ENCODE measurements around the gene GLRA1. TPM values are rescaled to one million over a fixed set of nuclear protein-coding genes. Genes with fewer than 3 reads are reported as not detected.
"Not testable (repeated sequence)": the region's sequence is repeated elsewhere in the genome, so short reads cannot be mapped to it uniquely, and the experiment has no call there.

Gene GLRA1
- total and polyA plus RNA-seq, 2 of the 4 experiments (the other 2 are of a cell fraction) = not detected

DNA sequence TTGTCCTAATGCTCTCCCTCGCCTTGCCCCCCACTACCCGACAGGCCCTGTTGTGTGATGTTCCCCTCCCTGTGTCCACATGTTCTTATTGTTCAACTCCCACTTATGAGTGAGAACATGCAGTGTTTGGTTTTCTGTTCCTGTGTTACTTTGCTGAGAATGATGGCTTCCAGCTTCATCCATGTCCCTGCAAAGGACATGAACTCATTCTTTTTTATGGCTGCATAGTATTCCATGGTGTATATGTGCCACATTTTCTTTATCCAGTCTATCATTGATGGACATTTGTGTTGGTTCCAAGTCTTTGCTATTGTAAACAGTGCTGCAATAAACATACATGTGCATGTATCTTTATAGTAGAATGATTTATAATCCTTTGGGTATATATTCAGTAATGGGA is 31.2 kb downstream of the GLRA1 start:
- POLR2A ChIA-PET (ENCODE audit: unreplicated experiment); H3K36me3 ChIP-seq (ENCODE audit: control insufficient read depth, insufficient read depth, low read length); CTCF ChIA-PET; intact Hi-C loops (cut with micrococcal nuclease); H2AK5ac ChIP-seq (ENCODE audit: low read depth, low read length); H4K91ac ChIP-seq (ENCODE audit: insufficient read depth, low read depth, low read length); H2BK15ac ChIP-seq (ENCODE audit: low read depth, low read length); H3K9me3 ChIP-seq (ENCODE audit: control insufficient read depth, insufficient read depth, low read length); H2BK20ac ChIP-seq (ENCODE audit: low read depth, low read length); H3K4me1 ChIP-seq (ENCODE audit: control insufficient read depth, insufficient read depth, low read length); H4K8ac ChIP-seq (ENCODE audit: low read depth in 2 of 2, low read length in 2 of 2); H4K20me1 ChIP-seq (ENCODE audit: insufficient read depth, low read length); dilution Hi-C loops (cut with HindIII; ENCODE audit: low sequenced_read_pairs, unreplicated experiment); H2BK120ac ChIP-seq (ENCODE audit: low read depth, low read length); H3K23ac ChIP-seq (ENCODE audit: low read depth, low read length); DNase-seq; H3K27ac ChIP-seq (ENCODE audit: insufficient read depth, low read length); H3K18ac ChIP-seq (ENCODE audit: low read depth, low read length); in situ Hi-C loops (cut with MboI; ENCODE audit: low sequenced_read_pairs); BruUV-seq (replicated peaks); H3K9me1 ChIP-seq (ENCODE audit: insufficient read depth, low read length); H2AFZ ChIP-seq (replicated peaks; ENCODE audit: low read length, poor library complexity); H3K4me3 ChIP-seq (ENCODE audit: insufficient read depth, low read depth, low read length); H3K79me1 ChIP-seq (ENCODE audit: low read depth in 1 of 2, low read length in 2 of 2); H3K56ac ChIP-seq (ENCODE audit: extremely low read depth, insufficient read depth, low read length); H2BK5ac ChIP-seq (ENCODE audit: low read depth, low read length, poor library complexity, severe bottlenecking); H3K9ac ChIP-seq (ENCODE audit: low read depth, low read length); H4K5ac ChIP-seq (ENCODE audit: low read depth, low read length); H3K27me3 ChIP-seq (ENCODE audit: control insufficient read depth, insufficient read depth, low read length); H3K4me2 ChIP-seq (ENCODE audit: low read depth, low read length); H2AK9ac ChIP-seq (replicated peaks; ENCODE audit: low read depth, low read length, poor library complexity); ATAC-seq (ENCODE audit: low read depth); H3K4ac ChIP-seq (ENCODE audit: low read depth, low read length); H3K14ac ChIP-seq (replicated peaks; ENCODE audit: low read depth, low read length): not testable (repeated sequence)
- WGBS, 2 experiments (ENCODE audit: extremely low coverage in 2 of 2, insufficient read length in 1 of 2) = no CpG with 5 or more reads among the region's 2 CpGs
